ENCODE results near the gene ARF1.
A peak's percentile ranks its signal among the peaks of the same experiment; 100 is the strongest.

Gene ARF1

DNA sequence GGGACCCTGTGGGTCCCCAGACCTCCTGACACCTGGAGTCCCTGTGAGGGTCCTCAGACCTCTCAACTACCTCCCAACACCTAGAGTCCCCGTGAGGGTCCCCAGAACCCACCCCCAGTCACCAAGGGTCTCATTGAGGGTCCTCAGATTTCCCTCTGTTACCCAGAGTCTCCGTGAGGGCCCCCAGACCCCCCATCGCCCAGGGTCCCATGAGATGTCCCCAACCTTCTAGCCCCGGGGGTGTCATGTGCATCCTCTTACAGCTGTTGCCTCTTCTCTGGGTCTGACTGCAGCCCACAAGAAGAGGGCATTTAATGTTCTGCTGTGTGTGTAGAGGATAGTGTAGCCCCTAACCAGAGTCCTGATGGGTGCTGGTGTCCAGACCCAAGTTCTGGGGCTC lies 65.3 kb downstream of the ARF1 start:
- intact Hi-C loops (cut with DNase I), result no loop called here
- DNase-seq, result peak in 4 of 42 donors; percentile 2 to 13 (median 8)

DNA sequence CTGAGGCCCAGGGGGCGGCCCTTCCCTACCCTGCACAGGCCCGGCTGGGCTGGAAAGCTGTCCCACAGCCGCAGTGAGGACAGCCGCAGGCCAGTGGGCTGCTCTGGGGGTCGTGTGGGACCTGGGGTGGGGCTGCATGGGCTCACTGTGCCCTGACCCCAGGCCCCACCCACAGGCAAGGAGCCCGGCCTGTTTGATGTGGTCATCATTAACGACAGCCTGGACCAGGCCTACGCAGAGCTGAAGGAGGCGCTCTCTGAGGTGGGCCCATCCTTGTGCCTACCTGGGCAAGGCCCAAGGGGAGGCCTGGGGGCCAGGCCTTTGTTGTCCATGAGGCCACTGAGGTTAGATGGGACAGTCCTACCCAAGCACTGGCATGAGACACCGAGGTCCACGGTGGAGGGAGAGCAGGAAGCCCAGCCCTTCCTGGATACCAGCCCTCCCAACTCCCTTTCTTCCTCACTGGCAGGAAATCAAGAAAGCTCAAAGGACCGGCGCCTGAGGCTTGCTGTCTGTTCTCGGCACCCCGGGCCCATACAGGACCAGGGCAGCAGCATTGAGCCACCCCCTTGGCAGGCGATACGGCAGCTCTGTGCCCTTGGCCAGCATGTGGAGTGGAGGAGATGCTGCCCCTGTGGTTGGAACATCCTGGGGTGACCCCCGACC lies 65.8 kb downstream of the ARF1 start:
- DNase-seq, result peak in 8 of 42 donors; percentile 6 to 37 (median 19)
- intact Hi-C loops (cut with DNase I), result no loop called here

All from head of caudate nucleus (tissue), 42 donors.